Stimulated activated CD4-positive, alpha-beta T cell treated with anti-CD3 and anti-CD28 coated beads, Interleukin-12 subunit alpha, Interleukin-12 subunit beta, amount 100 ng/mL, for 24 hours (primary cell): ENCODE measurements around the gene AFF1.

Experiments used
- DNase-seq, 2 experiments: peaks; one replicate each; pipeline ENCODE4 v3.0.0-alpha.2; 2020; ENCODE audit warnings: low read depth in 2 of 2

AFF1 gene, protein sequence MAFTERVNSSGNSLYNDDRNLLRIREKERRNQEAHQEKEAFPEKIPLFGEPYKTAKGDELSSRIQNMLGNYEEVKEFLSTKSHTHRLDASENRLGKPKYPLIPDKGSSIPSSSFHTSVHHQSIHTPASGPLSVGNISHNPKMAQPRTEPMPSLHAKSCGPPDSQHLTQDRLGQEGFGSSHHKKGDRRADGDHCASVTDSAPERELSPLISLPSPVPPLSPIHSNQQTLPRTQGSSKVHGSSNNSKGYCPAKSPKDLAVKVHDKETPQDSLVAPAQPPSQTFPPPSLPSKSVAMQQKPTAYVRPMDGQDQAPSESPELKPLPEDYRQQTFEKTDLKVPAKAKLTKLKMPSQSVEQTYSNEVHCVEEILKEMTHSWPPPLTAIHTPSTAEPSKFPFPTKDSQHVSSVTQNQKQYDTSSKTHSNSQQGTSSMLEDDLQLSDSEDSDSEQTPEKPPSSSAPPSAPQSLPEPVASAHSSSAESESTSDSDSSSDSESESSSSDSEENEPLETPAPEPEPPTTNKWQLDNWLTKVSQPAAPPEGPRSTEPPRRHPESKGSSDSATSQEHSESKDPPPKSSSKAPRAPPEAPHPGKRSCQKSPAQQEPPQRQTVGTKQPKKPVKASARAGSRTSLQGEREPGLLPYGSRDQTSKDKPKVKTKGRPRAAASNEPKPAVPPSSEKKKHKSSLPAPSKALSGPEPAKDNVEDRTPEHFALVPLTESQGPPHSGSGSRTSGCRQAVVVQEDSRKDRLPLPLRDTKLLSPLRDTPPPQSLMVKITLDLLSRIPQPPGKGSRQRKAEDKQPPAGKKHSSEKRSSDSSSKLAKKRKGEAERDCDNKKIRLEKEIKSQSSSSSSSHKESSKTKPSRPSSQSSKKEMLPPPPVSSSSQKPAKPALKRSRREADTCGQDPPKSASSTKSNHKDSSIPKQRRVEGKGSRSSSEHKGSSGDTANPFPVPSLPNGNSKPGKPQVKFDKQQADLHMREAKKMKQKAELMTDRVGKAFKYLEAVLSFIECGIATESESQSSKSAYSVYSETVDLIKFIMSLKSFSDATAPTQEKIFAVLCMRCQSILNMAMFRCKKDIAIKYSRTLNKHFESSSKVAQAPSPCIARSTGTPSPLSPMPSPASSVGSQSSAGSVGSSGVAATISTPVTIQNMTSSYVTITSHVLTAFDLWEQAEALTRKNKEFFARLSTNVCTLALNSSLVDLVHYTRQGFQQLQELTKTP

GRCh38 chr4:86934771-86935565, at the start of gene AFF1:
TSS of gene AFF1 (plus strand) at chr4:86935011. CDS start at chr4:86948534, 13,523 bp downstream.
- DNase-seq = peak; percentile 75 to 76

DNA sequence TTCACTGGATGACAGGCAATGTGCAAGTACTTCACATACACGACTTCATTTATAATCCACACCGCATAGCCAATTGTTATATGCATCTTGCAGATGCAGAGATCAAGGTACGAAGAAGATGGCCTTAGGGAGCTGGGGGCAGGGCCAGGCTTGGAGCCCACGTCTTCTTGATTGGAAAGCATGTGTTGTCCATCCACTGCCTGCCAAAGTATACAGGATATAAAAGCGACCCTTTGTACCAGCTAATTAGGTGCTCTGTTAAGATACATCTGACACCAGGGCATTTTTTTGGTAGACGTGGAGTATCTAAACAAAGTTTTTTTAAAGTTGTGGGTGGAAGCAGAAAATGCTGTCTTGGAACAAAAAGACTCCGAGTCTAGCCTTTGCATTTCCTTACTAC, 44.0 kb upstream of the AFF1 start:
- DNase-seq = no peak

DNA sequence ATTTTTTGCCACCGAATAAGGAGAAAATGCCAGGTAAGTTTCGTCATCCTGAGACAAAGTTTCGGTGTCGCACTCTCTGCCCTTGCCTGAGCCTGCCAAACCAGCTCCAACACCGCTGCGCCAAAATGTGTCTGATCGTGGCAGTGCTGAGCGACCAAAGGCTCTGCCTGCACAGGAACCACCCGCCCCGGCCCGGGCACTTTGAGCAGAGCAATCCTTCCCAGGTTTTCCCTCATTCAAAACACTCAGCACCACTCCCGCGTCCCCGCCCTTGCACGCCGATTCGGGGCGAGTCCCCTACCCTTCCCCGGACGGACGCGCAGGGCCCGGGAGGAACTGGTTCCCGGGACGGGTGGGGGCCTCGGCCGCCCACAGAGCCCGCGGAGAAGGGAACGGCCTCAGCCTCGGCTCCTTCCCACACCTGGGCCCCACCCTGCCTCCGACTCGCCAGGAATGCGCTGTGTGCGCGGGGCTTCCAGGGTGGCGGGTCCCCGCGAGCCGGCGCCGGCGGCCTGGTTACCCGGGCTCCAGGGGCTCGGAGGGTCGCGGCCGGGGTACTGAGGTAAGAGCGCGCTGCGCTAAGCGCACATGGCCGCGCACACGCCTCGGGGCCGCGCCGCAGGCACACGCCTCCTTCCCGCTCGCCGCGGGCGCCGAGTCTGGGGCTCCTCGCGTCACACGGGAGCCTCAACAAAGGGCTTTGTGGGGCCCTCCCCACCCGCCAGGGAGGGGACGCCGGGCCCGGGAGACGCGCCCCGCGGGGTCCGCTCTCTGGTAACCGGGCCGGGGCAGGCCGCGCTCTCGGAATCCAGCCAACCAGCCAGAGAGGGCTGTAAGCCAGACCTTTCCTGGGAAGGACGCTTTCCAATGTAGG, 42.8 kb upstream of the AFF1 start, which contains the start of gene C4orf36:
Gene C4orf36 (minus strand): TSS at position 661 of the 874 bp plus-strand sequence. CDS start 902 bp downstream, outside the sequence.
- DNase-seq = peak in 1 of 2 experiments; percentile 19

- DNase-seq = no peak
Observed at GRCh38 chr4:86892636-86892960, 42.2 kb upstream of the AFF1 start.

DNA sequence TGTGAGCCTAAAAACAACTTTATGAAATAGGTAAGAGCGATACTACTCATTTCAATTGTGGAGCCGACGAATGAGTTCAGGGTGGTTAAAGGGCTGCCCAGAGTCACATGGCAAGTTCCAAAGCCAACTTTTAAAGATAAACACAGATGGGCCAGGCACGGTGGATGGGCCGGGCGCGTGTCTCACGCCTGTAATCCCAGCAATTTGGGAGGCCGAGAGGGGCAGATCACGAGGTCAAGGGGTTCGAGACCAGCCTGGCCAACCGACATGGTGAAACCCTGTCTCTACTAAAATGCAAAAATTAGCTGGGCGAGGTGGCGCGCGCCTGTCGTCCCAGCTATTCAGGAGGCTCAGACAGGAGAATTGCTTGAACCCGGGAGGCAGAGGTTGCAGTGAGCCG, 41.7 kb upstream of the AFF1 start:
- no peak for DNase-seq

DNA sequence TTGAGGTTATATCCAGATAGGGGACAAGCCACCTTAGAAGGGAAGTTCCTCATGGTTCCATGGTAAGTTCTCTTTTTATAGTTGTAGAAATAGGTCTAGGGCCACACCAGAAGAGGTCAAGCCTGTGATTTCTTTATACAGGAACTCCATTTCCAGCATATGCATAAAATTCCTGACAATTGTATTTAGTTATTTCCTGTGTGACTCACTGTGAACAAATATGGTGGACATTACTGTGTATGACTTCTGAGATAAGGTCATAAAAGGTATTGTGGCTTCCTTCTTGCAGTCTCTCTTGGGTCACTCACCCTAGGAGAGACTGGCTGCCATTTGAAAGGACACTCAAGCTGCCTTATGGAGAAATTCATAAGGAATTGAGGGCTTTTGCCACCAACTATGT, 40.4 kb upstream of the AFF1 start:
- no peak for DNase-seq

- no peak for DNase-seq
Observed at GRCh38 chr4:86895692-86896488, 38.9 kb upstream of the AFF1 start.

GRCh38 chr4:86896596-86896995, 38.2 kb upstream of the AFF1 start:
- no peak for DNase-seq

GRCh38 chr4:86898562-86898961, 36.2 kb upstream of the AFF1 start:
- no peak for DNase-seq

DNA sequence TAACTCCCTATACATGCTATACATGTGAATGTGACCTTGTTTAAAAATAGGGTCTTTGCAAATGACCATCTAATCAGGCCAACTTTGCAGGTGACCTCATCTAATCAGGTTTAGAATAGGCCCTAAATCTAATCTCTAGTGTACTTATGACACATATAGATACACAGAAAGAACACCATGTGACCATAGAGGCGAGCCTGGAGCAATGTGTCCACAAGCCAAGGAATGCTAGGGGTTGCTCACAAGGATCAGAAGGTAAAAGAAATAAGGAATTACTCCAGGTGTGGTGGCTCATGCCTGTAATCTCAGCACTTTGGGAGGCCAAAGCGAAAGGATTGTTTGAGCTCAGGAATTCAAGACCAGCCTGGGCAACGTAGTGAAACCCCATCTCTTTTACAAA, 32.9 kb upstream of the AFF1 start:
- no peak for DNase-seq

DNA sequence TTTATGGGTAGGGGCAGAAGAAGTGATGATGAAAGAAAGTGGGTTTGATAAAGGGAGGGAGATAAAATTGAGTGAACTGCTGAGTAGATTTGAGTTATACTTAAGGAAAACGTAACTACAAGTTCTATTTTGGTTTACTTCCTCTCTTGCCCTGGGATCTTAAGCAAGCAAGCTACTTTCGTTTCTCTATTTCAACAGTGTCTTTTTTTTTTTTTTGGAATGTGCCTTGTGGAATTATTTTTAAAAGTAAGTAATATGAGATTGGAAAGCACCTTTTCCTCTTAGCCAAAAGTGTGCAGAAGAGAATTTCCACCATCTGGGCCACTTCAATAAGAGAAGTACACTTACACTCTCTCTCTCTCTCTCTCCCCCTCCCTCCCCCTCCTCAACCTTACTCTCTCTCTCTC, 26.6 kb upstream of the AFF1 start:
- no peak for DNase-seq

- no peak for DNase-seq
Observed at GRCh38 chr4:86909546-86910295, 25.1 kb upstream of the AFF1 start.

DNA sequence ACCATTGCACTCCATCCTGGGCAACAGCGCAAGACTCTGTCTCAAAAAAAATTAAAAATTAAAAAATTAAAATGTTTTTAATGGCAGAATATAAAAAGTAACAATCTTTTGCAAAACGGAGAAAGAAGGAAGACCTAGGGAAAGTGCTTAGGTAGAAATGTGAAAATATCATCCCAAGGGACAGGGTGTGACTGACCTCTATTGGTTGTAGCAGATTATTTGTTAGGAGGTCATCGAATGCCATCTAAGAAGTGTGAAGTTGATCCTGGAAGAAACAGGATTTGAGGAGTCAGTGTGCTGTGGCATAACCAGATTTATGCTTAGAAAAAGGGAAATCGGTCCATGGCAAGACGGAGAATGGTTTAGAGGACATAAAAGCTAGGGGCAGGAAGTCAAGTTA, 24.4 kb upstream of the AFF1 start:
- DNase-seq = no peak

- DNase-seq = no peak
Observed at GRCh38 chr4:86910820-86911684, 23.8 kb upstream of the AFF1 start.

- DNase-seq = no peak
Observed at GRCh38 chr4:86916392-86916791, 18.4 kb upstream of the AFF1 start.

DNA sequence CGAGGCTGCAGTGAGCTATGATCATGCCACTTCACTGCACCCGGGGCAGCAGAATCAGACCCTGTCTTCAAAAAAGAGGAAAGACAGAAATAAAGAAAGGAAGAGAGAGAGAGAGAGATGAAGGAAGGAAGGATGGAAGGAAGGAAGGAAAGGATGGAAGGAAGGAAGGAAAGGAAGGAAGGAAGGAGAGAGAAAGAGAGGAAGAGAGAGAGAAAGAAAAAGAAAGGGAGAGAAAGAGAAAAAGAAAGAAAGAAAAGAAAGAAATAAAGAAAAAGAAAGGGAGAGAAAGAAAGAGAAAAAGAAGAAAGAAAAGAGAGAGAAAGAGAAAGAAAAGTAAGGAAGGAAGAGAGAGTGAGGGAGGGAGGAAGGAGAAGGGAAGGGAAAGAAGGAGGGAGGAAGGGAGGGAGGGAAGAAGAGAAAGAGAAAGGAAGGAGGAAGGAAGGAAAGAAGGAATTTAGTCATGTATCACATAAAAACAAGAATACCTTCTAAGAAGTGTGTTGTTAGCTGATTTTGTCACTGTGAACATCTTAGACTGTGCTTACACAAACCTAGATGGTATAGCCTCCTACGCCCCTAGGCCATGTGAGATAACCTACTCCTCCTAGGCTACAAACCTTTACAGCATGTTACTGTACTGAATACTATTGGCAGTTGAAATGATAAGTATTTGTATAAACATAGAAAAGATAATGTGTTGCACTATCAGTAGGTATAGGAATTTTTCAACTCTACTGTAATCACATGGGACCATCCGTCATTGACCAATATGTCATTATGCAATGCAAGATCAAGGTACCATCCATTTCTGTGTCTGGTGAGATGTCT, 17.4 kb upstream of the AFF1 start:
- DNase-seq = no peak

- DNase-seq = no peak
Observed at GRCh38 chr4:86918539-86919072, 16.2 kb upstream of the AFF1 start.
